Measurements from ENCODE around the gene CCRL2.

GRCh38 chr3:46369675-46370132 lies 37.4 kb upstream of the CCRL2 start:
- TF ChIP-seq CTCF (conservative IDR thresholded peaks at IDR 0.05): no peak
- no peak for TF ChIP-seq EZH2 (IDR thresholded peaks at IDR 0.05; ENCODE audit: low read depth)
